H9 (cell line): ENCODE data around the gene SLC44A1. TPM values are rescaled to one million over a fixed set of nuclear protein-coding genes. Genes with fewer than 3 reads are reported as not detected.

Experiments
- DNase-seq: peaks from one replicate; pipeline ENCODE4 v3.0.0-alpha.2; 2017
- H2AFZ ChIP-seq: one replicate; pipeline ENCODE4 v1.6.1; 2013; ENCODE audit warnings: mild to moderate bottlenecking, low read length, control low read depth, moderate library complexity
- H2AK5ac ChIP-seq: 2 replicates; pipeline ENCODE4 v1.6.1; 2013; ENCODE audit warnings: low read length, control low read depth, mixed read lengths; ENCODE audit not compliant: insufficient read length
- H2BK120ac ChIP-seq: one replicate; pipeline ENCODE4 v1.6.1; 2013; ENCODE audit warnings: low read depth, mild to moderate bottlenecking, low read length, control low read depth, inconsistent platforms; ENCODE audit not compliant: poor library complexity, severe bottlenecking
- H2BK12ac ChIP-seq: 2 replicates; pipeline ENCODE4 v1.6.1; 2013; ENCODE audit warnings: low read length, control low read depth, mixed read lengths, low read depth; ENCODE audit not compliant: insufficient read length
- H2BK15ac ChIP-seq: 2 replicates; pipeline ENCODE4 v1.6.1; 2013; ENCODE audit warnings: low read depth, low read length, control low read depth
- H2BK20ac ChIP-seq: one replicate; pipeline ENCODE4 v1.6.1; 2013; ENCODE audit warnings: low read depth, mild to moderate bottlenecking, low read length, control low read depth, inconsistent platforms; ENCODE audit not compliant: poor library complexity, severe bottlenecking
- H2BK5ac ChIP-seq: 2 replicates; pipeline ENCODE4 v1.6.1; 2013; ENCODE audit warnings: low read length, control low read depth, mixed read lengths; ENCODE audit not compliant: insufficient read length
- H3K14ac ChIP-seq: 2 replicates; pipeline ENCODE4 v1.6.1; 2013; ENCODE audit warnings: low read length, control low read depth; ENCODE audit not compliant: insufficient read depth
- H3K18ac ChIP-seq: 2 replicates; pipeline ENCODE4 v1.6.1; 2013; ENCODE audit warnings: low read depth, mild to moderate bottlenecking, mixed read lengths, low read length, control low read depth; ENCODE audit not compliant: insufficient read length
- H3K23ac ChIP-seq: 2 replicates; pipeline ENCODE4 v1.6.1; 2013; ENCODE audit warnings: low read length, control low read depth, mixed read lengths, low read depth; ENCODE audit not compliant: insufficient read length
- H3K23me2 ChIP-seq: 2 replicates; pipeline ENCODE4 v1.6.1; 2013; ENCODE audit warnings: low read depth, mild to moderate bottlenecking, mixed read lengths, low read length, control low read depth; ENCODE audit not compliant: insufficient read length, poor library complexity, severe bottlenecking
- H3K27ac ChIP-seq: 2 replicates; pipeline ENCODE4 v1.5.1; 2013; ENCODE audit warnings: low read length, control low read depth, mixed read lengths, low read depth; ENCODE audit not compliant: insufficient read length
- H3K27me3 ChIP-seq: 2 replicates; pipeline ENCODE4 v1.6.1; 2013; ENCODE audit warnings: low read length, control low read depth, inconsistent platforms; ENCODE audit not compliant: insufficient read depth
- H3K4ac ChIP-seq: 2 replicates; pipeline ENCODE4 v1.6.1; 2013; ENCODE audit warnings: low read depth, mild to moderate bottlenecking, control low read depth, inconsistent platforms, low read length, moderate library complexity
- H3K4me1 ChIP-seq: 2 replicates; pipeline ENCODE4 v1.6.1; 2013; ENCODE audit warnings: low read length, control low read depth, inconsistent platforms; ENCODE audit not compliant: insufficient read depth
- H3K4me2 ChIP-seq: 2 replicates; pipeline ENCODE4 v1.6.1; 2013; ENCODE audit warnings: low read length, control low read depth, mixed read lengths; ENCODE audit not compliant: insufficient read length, insufficient read depth
- H3K56ac ChIP-seq: 2 replicates; pipeline ENCODE4 v1.6.1; 2013; ENCODE audit warnings: low read depth, mild to moderate bottlenecking, mixed read lengths, low read length, control low read depth; ENCODE audit not compliant: insufficient read length
- H3K79me1 ChIP-seq: 2 replicates; pipeline ENCODE4 v1.6.1; 2013; ENCODE audit warnings: low read depth, mild to moderate bottlenecking, moderate library complexity, low read length, control low read depth, inconsistent platforms; ENCODE audit not compliant: insufficient read depth, poor library complexity, severe bottlenecking
- H3K79me2 ChIP-seq: 2 replicates; pipeline ENCODE4 v1.6.1; 2013; ENCODE audit warnings: low read length, control low read depth, inconsistent platforms; ENCODE audit not compliant: insufficient read depth
- H3K9ac ChIP-seq: 2 replicates; pipeline ENCODE4 v1.6.1; 2013; ENCODE audit warnings: low read length, control low read depth, mixed read lengths; ENCODE audit not compliant: insufficient read length; ENCODE audit errors: extremely low read depth
- H3K9me3 ChIP-seq: one replicate; pipeline ENCODE4 v1.6.1; 2013; ENCODE audit warnings: low read depth, low read length, inconsistent platforms; ENCODE audit not compliant: control insufficient read depth
- H3T11ph ChIP-seq: one replicate; pipeline ENCODE4 v1.6.1; 2013; ENCODE audit warnings: mild to moderate bottlenecking, low read length, control low read depth, inconsistent platforms
- H4K20me1 ChIP-seq: one replicate; pipeline ENCODE4 v1.6.1; 2013; ENCODE audit not compliant: control insufficient read depth, insufficient read length, insufficient read depth
- H4K5ac ChIP-seq: 2 replicates; pipeline ENCODE4 v1.6.1; 2013; ENCODE audit warnings: low read depth, mild to moderate bottlenecking, mixed read lengths, low read length, control low read depth; ENCODE audit not compliant: insufficient read length
- H4K8ac ChIP-seq: replicated peaks from 2 replicates; pipeline ENCODE4 v1.6.1; 2013; ENCODE audit warnings: low read length, control low read depth, mixed read lengths, low read depth; ENCODE audit not compliant: insufficient read length
- H4K91ac ChIP-seq: 2 replicates; pipeline ENCODE4 v1.6.1; 2013; ENCODE audit warnings: low read depth, mild to moderate bottlenecking, moderate library complexity, mixed read lengths, low read length, control low read depth; ENCODE audit not compliant: insufficient read length
- H3K27ac Mint-ChIP-seq, 3 experiments: 2 replicates in 2 of 3; 3 replicates in 1 of 3; pipeline ENCODE4 v1.8.0; 2020 to 2021; ENCODE audit warnings: mixed read lengths in 3 of 3, mild to moderate bottlenecking in 1 of 3, moderate library complexity in 1 of 3
- H3K27me3 Mint-ChIP-seq: 2 replicates; pipeline ENCODE4 v1.8.0; 2021; ENCODE audit warnings: low read depth, mild to moderate bottlenecking, moderate library complexity, mixed read lengths
- H3K36me3 Mint-ChIP-seq, 3 experiments: 2 replicates in 2 of 3; 3 replicates in 1 of 3; pipeline ENCODE4 v1.8.0; 2020 to 2021; ENCODE audit warnings: low read depth in 3 of 3, mixed read lengths in 3 of 3; ENCODE audit not compliant: insufficient read depth in 1 of 3
- H3K4me1 Mint-ChIP-seq, 2 experiments: 2 replicates each; pipeline ENCODE4 v1.8.0; 2020; ENCODE audit warnings: mixed read lengths in 2 of 2
- H3K4me3 Mint-ChIP-seq, 2 experiments: 2 replicates in 1 of 2; 3 replicates in 1 of 2; pipeline ENCODE4 v1.8.0; 2020 to 2021; ENCODE audit warnings: mild to moderate bottlenecking in 2 of 2, mixed read lengths in 2 of 2, moderate library complexity in 1 of 2
- H3K9me3 Mint-ChIP-seq, 2 experiments: 2 replicates in 1 of 2; 3 replicates in 1 of 2; pipeline ENCODE4 v1.8.0; 2020; ENCODE audit warnings: mild to moderate bottlenecking in 2 of 2, mixed read lengths in 2 of 2, moderate library complexity in 1 of 2
- CTCF ChIP-seq: fragments of 200-600 bp; sonication (generic); conservative IDR thresholded peaks from 3 replicates; pipeline ENCODE4 v1.8.0; 2021; ENCODE audit warnings: antibody characterized with exemption, mild to moderate bottlenecking
- WGBS: extraction: QIAGEN DNeasy Blood & Tissue Kit; methylation state at CpG from one replicate; pipeline ENCODE4 v1.1.7; 2013; ENCODE audit warnings: missing lambda C conversion rate, low lambda C conversion rate, mixed read lengths; ENCODE audit not compliant: insufficient read length; ENCODE audit errors: extremely low coverage; 5-methylcytosine and 5-hydroxymethylcytosine counted together
- total RNA-seq: library from RNA; stranded (reverse); gene quantifications from 2 replicates; pipeline ENCODE4 v1.2.1, GENCODE V29; 2021

SLC44A1 gene
- total RNA-seq, 1 experiment from 2014 or later: 60.7 TPM

GRCh38 chr9:105331755-105332154, 87.3 kb downstream of the SLC44A1 start:
- Histone ChIP-seq H3K27ac (no peak overlapping the region), H3K4ac (no peak overlapping the region), H2BK20ac (no peak overlapping the region), H3K9ac (no peak overlapping the region), H3K4me1 (no peaks in the 10 kb centered on the region), H3K18ac (no peak overlapping the region), H4K20me1 (no peaks in the 10 kb centered on the region), H2BK120ac (no peak overlapping the region), H4K8ac (no peak overlapping the region), H3K27me3 (no peaks in the 10 kb centered on the region), H3K14ac (no peak overlapping the region), H3K4me2 (no peak overlapping the region), H2BK12ac (no peak overlapping the region), H4K91ac (no peak overlapping the region), H3K9me3 (no peaks in the 10 kb centered on the region), H3T11ph (no peak overlapping the region), H3K79me1 (peaks cover 4% of the 10 kb centered on the region), H3K79me2 (0 out of 2 replicates have a peak, but pooled peaks cover 3% of the 10 kb centered on the region), H2BK5ac (no peak overlapping the region), H3K23ac (no peak overlapping the region), H2BK15ac (no peak overlapping the region), H2AFZ (no peak overlapping the region), H3K56ac (no peak overlapping the region), H4K5ac (no peak overlapping the region), H3K23me2 (no peaks in the 10 kb centered on the region), H2AK5ac (no peak overlapping the region)
- no peak for TF ChIP-seq CTCF
- DNase-seq: no peak
- WGBS: no CpG with 5 or more reads among the region's 1 CpG
- no peak overlapping the region for H3K27ac Mint-ChIP-seq
- no peak overlapping the region for H3K4me3 Mint-ChIP-seq
- no peaks in the 10 kb centered on the region for H3K27me3 Mint-ChIP-seq
- no peaks in the 10 kb centered on the region for H3K9me3 Mint-ChIP-seq
- peaks cover 2 to 14% (median 9%) of the 10 kb centered on the region in 3 experiments; a peak in 6 of 7 replicates for H3K36me3 Mint-ChIP-seq
- peaks cover 6 to 14% of the 10 kb centered on the region in 2 experiments; a peak in 3 of 4 replicates for H3K4me1 Mint-ChIP-seq
